Osteoblast (primary cell): ENCODE measurements around the gene FLYWCH1. TPM values are rescaled to one million over a fixed set of nuclear protein-coding genes. Genes with fewer than 3 reads are reported as not detected.

Experiments used
- DNase-seq: peaks from one replicate; pipeline ENCODE4 v3.0.0; 2011; ENCODE audit warnings: low spot score, mixed read lengths; ENCODE audit not compliant: insufficient read length; ENCODE audit errors: missing footprints
- H2AFZ ChIP-seq: 2 replicates; pipeline ENCODE4 v1.6.0; 2011; ENCODE audit warnings: mild to moderate bottlenecking, low read length
- H3K27ac ChIP-seq: 2 replicates; pipeline ENCODE4 v1.5.1; 2011; ENCODE audit warnings: mild to moderate bottlenecking, low read depth, low read length, moderate library complexity
- H3K27me3 ChIP-seq: 2 replicates; pipeline ENCODE4 v1.6.0; 2012; ENCODE audit warnings: mild to moderate bottlenecking, control low read depth, inconsistent platforms, low read length, moderate library complexity; ENCODE audit not compliant: insufficient read depth
- H3K36me3 ChIP-seq: 2 replicates; pipeline ENCODE4 v1.5.1; 2011; ENCODE audit warnings: mild to moderate bottlenecking, low read length, control low read depth, moderate library complexity; ENCODE audit not compliant: insufficient read depth
- H3K4me1 ChIP-seq: 2 replicates; pipeline ENCODE4 v1.5.1; 2011; ENCODE audit warnings: mild to moderate bottlenecking, low read length, control low read depth, moderate library complexity; ENCODE audit not compliant: insufficient read depth
- H3K4me2 ChIP-seq: 2 replicates; pipeline ENCODE4 v1.6.0; 2011; ENCODE audit warnings: mild to moderate bottlenecking, low read length; ENCODE audit not compliant: insufficient read depth
- H3K4me3 ChIP-seq: fragments of 200-600 bp; sonication (generic); 3 replicates; pipeline ENCODE4 v1.5.1; 2012; ENCODE audit warnings: mild to moderate bottlenecking, low read length, inconsistent platforms; ENCODE audit not compliant: insufficient read depth
- H3K79me2 ChIP-seq: 2 replicates; pipeline ENCODE4 v1.6.0; 2012; ENCODE audit warnings: mild to moderate bottlenecking, low read length, control low read depth, inconsistent platforms; ENCODE audit not compliant: insufficient read depth
- H3K9me3 ChIP-seq: 2 replicates; pipeline ENCODE4 v1.5.1; 2011; ENCODE audit warnings: low read depth, low read length, control low read depth
- H4K20me1 ChIP-seq: 2 replicates; pipeline ENCODE4 v1.6.0; 2012; ENCODE audit warnings: mild to moderate bottlenecking, low read length, control low read depth; ENCODE audit not compliant: insufficient read depth
- CTCF ChIP-seq: IDR thresholded peaks from 2 replicates; pipeline ENCODE4 v1.5.1; 2011; ENCODE audit warnings: mild to moderate bottlenecking, low read depth, low read length, moderate library complexity; ENCODE audit errors: extremely low read depth
- total RNA-seq: library from RNA; depleted of rRNA; stranded (reverse); fragments of >200 nt; gene quantifications from 2 replicates; pipeline ENCODE4 v1.2.3, GENCODE V29; 2012

Gene FLYWCH1
- total RNA-seq, 1 donor: 56.5 TPM

GRCh38 chr16:2913603-2914002, 1.9 kb downstream of the FLYWCH1 start:
- Histone ChIP-seq H3K27ac (peak overlapping the region; percentile 25), H3K4me3 (peak overlapping the region; percentile 78), H3K36me3 (peaks cover 15% of the 10 kb centered on the region), H3K9me3 (no peaks in the 10 kb centered on the region), H3K4me2 (peak overlapping the region; percentile 93), H4K20me1 (peaks cover 2% of the 10 kb centered on the region), H2AFZ (no peak overlapping the region), H3K27me3 (no peaks in the 10 kb centered on the region), H3K79me2 (peaks cover 27% of the 10 kb centered on the region), H3K4me1 (peaks cover 47% of the 10 kb centered on the region)
- no peak for TF ChIP-seq CTCF
- no peak for DNase-seq

GRCh38 chr16:2914233-2914632, 2.5 kb downstream of the FLYWCH1 start:
- peaks cover 47% of the 10 kb centered on the region for H3K4me1 ChIP-seq
- H3K27ac ChIP-seq: peak overlapping the region; percentile 25
- H3K79me2 ChIP-seq: peaks cover 27% of the 10 kb centered on the region
- peaks cover 19% of the 10 kb centered on the region for H3K36me3 ChIP-seq
- no peak overlapping the region for H2AFZ ChIP-seq
- H4K20me1 ChIP-seq: peaks cover 2% of the 10 kb centered on the region
- H3K4me2 ChIP-seq: no peak overlapping the region
- H3K27me3 ChIP-seq: no peaks in the 10 kb centered on the region
- H3K9me3 ChIP-seq: no peaks in the 10 kb centered on the region
- TF ChIP-seq CTCF: no peak
- no peak overlapping the region for H3K4me3 ChIP-seq
- no peak for DNase-seq

- no peak overlapping the region for H3K4me3 ChIP-seq
- peaks cover 27% of the 10 kb centered on the region for H3K36me3 ChIP-seq
- TF ChIP-seq CTCF: no peak
- no peak overlapping the region for H2AFZ ChIP-seq
- H3K79me2 ChIP-seq: peaks cover 33% of the 10 kb centered on the region
- no peaks in the 10 kb centered on the region for H3K27me3 ChIP-seq
- H3K4me1 ChIP-seq: peaks cover 47% of the 10 kb centered on the region
- no peak for DNase-seq
- H4K20me1 ChIP-seq: peaks cover 2% of the 10 kb centered on the region
- H3K27ac ChIP-seq: peak overlapping the region; percentile 91
- H3K9me3 ChIP-seq: no peaks in the 10 kb centered on the region
- peak overlapping the region; percentile 37 for H3K4me2 ChIP-seq
Measured at GRCh38 chr16:2915196-2915929, 3.6 kb downstream of the FLYWCH1 start.

- peaks cover 29% of the 10 kb centered on the region for H3K36me3 ChIP-seq
- H3K4me3 ChIP-seq: no peak overlapping the region
- H3K4me1 ChIP-seq: peaks cover 23% of the 10 kb centered on the region
- H3K27me3 ChIP-seq: no peaks in the 10 kb centered on the region
- peak; percentile 96 for DNase-seq
- no peaks in the 10 kb centered on the region for H3K9me3 ChIP-seq
- H4K20me1 ChIP-seq: peaks cover 5% of the 10 kb centered on the region
- peak overlapping the region; percentile 68 for H3K27ac ChIP-seq
- H3K4me2 ChIP-seq: peak overlapping the region; percentile 53
- TF ChIP-seq CTCF: peak; percentile 91
- H3K79me2 ChIP-seq: peaks cover 35% of the 10 kb centered on the region
- no peak overlapping the region for H2AFZ ChIP-seq
Measured at GRCh38 chr16:2919511-2920255, 8.0 kb downstream of the FLYWCH1 start.
